Cardiac muscle cell (in vitro differentiated cells and primary cell): Measurements from ENCODE around the gene HSPA6. TPM values are rescaled to one million over a fixed set of nuclear protein-coding genes. Genes with fewer than 3 reads are reported as not detected.
"Not testable (repeated sequence)": the region's sequence is repeated elsewhere in the genome, so short reads cannot be mapped to it uniquely, and the experiment has no call there.

Source experiments
- DNase-seq, 2 donors: peaks; one replicate each; pipeline versions ENCODE4 v3.0.0 to v3.0.0-alpha.2; 2010 to 2017; ENCODE audit warnings: low read depth in 1 of 2, low spot score in 1 of 2
- H3K27ac ChIP-seq: fragments of 200-600 bp; sonication (generic); 2 replicates; pipeline ENCODE4 v1.5.1; 2016
- H3K27me3 ChIP-seq: fragments of 200-600 bp; sonication (generic); 2 replicates; pipeline ENCODE4 v1.6.0; 2016; ENCODE audit warnings: control low read depth
- H3K36me3 ChIP-seq: fragments of 200-600 bp; sonication (generic); 2 replicates; pipeline ENCODE4 v1.5.1; 2016; ENCODE audit warnings: control low read depth
- H3K4me1 ChIP-seq: fragments of 200-600 bp; sonication (generic); 2 replicates; pipeline ENCODE4 v1.8.1; 2017; ENCODE audit warnings: low read depth, mild to moderate bottlenecking, mixed run types
- H3K4me3 ChIP-seq: fragments of 200-600 bp; sonication (generic); 2 replicates; pipeline ENCODE4 v1.5.1; 2016; ENCODE audit warnings: mild to moderate bottlenecking
- H3K9me3 ChIP-seq: fragments of 200-600 bp; sonication (generic); 2 replicates; pipeline ENCODE4 v1.5.1; 2017; ENCODE audit warnings: low read depth, mild to moderate bottlenecking, control low read depth
- CTCF ChIP-seq: IDR thresholded peaks from 2 replicates; pipeline ENCODE4 v1.5.1; 2012; ENCODE audit warnings: low read depth, mild to moderate bottlenecking, low read length
- polyA plus RNA-seq: library from polyadenylated mRNA; unstranded; fragments of >200 nt; fragmentation: Nextera tagmentation; extraction: Ambion mirVana; gene quantifications from 2 replicates; pipeline ENCODE4 v1.2.1, GENCODE V29; 2016
- total RNA-seq: library from RNA; depleted of rRNA; stranded (reverse); fragments of >200 nt; gene quantifications from 2 replicates; pipeline ENCODE4 v1.2.3, GENCODE V29; 2016

The HSPA6 gene
- total RNA-seq (0.56 TPM in 1 of 2 replicates, not detected in the other), polyA plus RNA-seq (not detected in 2 replicates)

DNA sequence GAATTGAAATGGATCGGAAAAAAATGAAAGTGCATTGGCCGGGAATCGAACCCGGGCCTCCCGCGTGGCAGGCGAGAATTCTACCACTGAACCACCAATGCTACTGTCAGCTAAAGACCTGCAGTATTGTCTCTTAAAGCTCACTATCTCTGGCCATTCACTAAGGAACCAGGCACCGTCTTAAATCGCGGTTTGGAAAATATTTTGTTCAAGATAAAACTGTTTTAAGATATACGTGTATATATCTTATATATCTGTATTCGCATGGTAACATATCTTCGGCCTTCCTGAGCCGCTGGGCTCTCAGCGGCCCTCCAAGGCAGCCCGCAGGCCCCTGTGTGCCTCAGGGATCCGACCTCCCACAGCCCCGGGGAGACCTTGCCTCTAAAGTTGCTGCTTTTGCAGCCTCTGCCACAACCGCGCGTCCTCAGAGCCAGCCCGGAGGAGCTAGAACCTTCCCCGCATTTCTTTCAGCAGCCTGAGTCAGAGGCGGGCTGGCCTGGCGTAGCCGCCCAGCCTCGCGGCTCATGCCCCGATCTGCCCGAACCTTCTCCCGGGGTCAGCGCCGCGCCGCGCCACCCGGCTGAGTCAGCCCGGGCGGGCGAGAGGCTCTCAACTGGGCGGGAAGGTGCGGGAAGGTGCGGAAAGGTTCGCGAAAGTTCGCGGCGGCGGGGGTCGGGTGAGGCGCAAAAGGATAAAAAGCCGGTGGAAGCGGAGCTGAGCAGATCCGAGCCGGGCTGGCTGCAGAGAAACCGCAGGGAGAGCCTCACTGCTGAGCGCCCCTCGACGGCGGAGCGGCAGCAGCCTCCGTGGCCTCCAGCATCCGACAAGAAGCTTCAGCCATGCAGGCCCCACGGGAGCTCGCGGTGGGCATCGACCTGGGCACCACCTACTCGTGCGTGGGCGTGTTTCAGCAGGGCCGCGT is at the start of gene HSPA6:
HSPA6 (plus strand) TSS at position 724 of the 925 bp plus-strand sequence; CDS start at position 843, 119 bp downstream.
- not testable (repeated sequence) for H3K4me1 ChIP-seq, H3K9me3 ChIP-seq, H3K36me3 ChIP-seq
- Histone ChIP-seq H3K4me3 (peak within 1 kb of the TSS; percentile 70), H3K27me3 (peaks cover 30% of the 10 kb centered on the region), H3K27ac (peak within 1 kb of the TSS; percentile 31)
- peak; percentile 74 to 89 for DNase-seq

DNA sequence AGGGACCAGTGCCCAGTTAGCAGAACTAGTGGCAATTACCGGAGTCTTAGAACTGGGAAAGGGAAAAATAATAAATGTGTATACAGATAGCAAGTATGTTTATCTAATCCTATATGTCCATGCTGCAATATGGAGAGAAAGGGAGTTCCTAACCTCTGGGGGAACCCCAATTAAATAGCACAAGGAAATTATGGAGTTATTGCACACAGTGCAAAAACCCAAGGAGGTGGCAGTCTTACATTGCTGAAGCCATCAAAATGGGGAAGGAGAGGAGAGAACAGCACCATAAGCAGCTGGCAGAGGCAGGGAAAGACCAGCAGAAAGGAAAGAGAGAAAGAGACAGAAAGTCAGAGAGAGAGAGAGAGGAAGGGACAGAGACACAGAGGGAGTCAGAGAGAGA is 46.6 kb upstream of the HSPA6 start:
- not testable (repeated sequence) for H3K36me3 ChIP-seq, H3K27ac ChIP-seq, H3K4me3 ChIP-seq, H3K9me3 ChIP-seq, H3K4me1 ChIP-seq, DNase-seq
- H3K27me3 ChIP-seq, result peaks cover 64% of the 10 kb centered on the region

- no peak for DNase-seq
- Histone ChIP-seq H3K27ac (no peak overlapping the region), H3K4me1 (no peaks in the 10 kb centered on the region), H3K27me3 (peaks cover 60% of the 10 kb centered on the region), H3K4me3 (no peak overlapping the region), H3K9me3 (no peaks in the 10 kb centered on the region), H3K36me3 (no peaks in the 10 kb centered on the region)
- no peak for TF ChIP-seq CTCF
Observed at GRCh38 chr1:161478985-161479384, 45.4 kb upstream of the HSPA6 start.

DNA sequence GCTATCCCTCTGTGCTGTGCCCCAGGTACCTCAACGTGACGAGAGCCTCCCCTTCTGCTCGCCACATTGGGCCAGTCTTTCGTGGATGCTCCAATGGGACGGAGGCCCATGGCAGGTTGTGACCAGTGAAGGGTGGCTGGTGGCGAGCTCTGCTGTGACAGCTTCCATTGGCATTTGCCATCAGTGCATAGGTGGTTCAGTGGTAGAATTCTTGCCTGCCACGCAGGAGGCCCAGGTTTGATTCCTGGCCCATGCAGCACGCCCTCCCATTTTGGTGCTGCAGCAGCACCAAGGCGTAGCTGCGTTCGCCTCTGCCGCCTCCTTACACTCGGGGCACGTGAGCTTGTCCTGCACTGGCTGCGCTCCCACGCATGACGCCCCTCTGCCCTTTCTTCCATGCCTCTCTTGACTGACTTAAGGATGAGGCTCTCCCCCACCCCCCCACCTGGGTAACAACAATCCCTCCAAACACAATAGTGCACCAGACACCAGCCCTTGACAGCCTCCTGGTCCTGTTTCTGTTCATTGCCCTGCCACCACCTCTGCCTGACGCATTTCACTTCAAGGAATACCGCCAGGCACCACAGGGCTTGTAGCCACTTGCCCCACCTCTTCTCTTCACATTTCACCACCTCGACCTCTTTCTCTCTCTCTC is 43.8 kb upstream of the HSPA6 start:
- Histone ChIP-seq H3K27me3 (peaks cover 49% of the 10 kb centered on the region), H3K4me3 (no peak overlapping the region), H3K27ac (no peak overlapping the region), H3K9me3 (no peaks in the 10 kb centered on the region), H3K36me3 (no peaks in the 10 kb centered on the region), H3K4me1 (no peaks in the 10 kb centered on the region)
- no peak for TF ChIP-seq CTCF
- DNase-seq, result no peak

DNA sequence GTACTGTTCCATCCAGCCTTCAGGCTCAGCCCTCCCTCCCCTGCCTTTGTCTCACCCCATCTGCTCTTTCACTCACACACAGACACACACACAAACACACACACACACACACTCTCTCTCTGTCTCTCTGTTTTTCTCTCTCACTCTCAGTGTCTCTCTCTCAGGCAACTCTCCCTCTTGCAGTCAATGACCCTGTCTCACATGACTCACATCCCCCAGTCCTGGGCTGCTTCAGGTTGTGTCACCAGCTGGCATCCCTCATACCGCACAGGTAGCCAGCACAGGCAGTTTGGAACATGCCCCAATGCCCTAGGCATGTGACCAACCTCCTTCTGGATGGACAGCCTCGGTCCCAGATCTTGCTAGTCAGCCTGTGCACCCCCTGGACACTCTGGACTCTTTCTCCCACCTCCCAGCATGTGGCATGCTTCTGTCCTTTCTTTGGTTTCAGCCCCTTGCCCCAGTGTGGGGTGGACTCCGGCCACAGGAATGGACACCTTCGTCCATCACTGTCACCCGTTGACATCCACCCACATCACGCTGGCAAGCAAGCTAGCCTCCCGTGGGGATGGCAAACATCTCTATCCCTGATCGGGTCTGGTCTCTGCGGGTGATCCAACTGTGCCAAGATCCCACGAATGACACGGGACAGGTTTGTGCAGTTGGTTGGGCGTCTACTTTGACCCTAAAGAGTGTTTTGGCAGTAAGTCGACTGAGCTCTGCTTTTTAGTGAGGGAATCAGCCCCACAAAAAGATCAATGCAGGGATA is 42.5 kb upstream of the HSPA6 start:
- Histone ChIP-seq H3K4me3 (no peak overlapping the region), H3K9me3 (no peaks in the 10 kb centered on the region), H3K36me3 (no peaks in the 10 kb centered on the region), H3K27ac (no peak overlapping the region), H3K27me3 (peaks cover 46% of the 10 kb centered on the region), H3K4me1 (no peaks in the 10 kb centered on the region)
- TF ChIP-seq CTCF, result no peak
- DNase-seq, result no peak

GRCh38 chr1:161482610-161483009 is 41.7 kb upstream of the HSPA6 start:
- no peak for DNase-seq
- Histone ChIP-seq H3K27me3 (peaks cover 44% of the 10 kb centered on the region), H3K4me3 (no peak overlapping the region), H3K9me3 (no peaks in the 10 kb centered on the region), H3K4me1 (no peaks in the 10 kb centered on the region), H3K36me3 (no peaks in the 10 kb centered on the region), H3K27ac (no peak overlapping the region)
- TF ChIP-seq CTCF, result no peak
